GF-D8 (cell line): ENCODE measurements around the gene RNF227.
A peak's percentile ranks its signal among the peaks of the same experiment; 100 is the strongest.

Source experiments
- DNase-seq: peaks from one replicate; lab custom pipeline; 2025; lab: John Stamatoyannopoulos, UW

The RNF227 gene

DNA sequence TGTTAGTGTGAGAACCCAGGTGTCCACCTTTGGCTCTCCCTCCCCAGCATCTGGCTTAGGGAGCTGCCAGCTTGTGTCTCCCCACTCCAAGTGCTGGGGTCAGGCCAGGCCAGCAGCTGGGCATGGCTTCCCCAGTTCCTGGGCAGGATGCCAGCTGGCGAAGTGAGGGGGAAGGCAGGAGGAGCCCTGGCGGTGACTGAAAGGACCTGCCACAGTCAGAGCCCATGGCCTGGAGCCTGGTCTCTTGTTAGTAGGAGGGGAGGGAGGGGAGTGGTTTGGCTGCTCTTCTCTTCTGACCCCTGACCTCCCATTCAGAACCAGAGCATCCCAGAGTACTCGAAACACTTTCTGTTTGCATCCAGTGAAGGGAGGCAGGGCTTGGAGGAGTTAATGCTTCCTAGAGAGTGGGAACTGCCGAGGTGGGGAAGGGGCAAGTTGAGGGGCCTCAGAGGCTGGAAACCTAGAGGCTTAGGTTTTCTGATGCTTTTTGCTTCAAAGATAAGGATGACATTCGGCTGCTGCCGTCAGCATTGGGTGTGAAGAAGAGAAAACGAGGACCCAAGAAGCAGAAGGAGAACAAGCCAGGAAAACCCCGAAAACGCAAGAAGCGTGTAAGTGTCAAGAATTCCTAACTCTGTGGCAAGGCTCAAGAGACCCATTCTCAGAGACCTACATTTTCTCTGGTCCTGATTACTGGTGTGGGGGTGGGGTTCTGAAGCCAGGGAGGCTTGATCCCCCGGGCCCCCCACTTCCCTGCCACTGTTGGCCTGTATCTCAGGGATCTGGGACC lies 26.7 kb downstream of the RNF227 start:
- peak; percentile 34 for DNase-seq

DNA sequence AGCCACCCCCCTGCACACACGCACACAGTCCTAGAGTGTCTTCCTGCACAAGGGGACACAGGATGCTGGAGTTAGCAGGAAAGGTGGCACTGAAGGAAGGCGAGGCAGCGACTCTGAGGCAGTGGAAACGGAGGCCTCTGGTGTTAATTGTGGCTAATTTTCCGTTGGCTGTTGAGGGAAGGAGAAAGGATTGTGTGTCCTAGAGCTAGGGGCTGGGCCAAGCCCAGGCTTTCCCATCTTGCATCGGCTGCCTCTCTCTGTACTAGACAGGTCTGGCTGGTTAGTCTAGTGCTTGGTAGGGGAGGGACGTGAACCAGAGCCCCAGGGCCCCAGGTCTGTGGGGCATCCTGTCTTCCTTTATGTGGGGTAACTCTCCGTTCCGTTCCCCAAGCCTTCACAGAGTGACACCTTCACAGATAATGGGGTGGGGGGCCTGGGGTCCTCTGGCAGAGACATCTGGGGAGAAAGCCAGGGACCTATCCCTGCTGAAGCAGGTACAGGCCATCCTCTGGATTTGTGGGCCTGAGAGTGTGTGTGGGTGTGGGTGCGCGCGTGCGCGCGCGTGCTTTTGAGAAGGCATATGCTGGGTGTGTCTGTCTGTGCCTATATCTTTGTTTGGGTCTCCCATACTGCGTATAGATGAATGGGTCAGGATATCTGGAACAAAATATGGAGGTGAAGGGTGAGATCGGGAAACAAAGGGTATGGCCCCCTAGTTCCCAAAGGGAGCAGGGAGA lies 27.7 kb downstream of the RNF227 start, which contains the start of gene CHD3:
Gene CHD3 (plus strand): TSS at position 606 of the 737 bp plus-strand sequence. CDS start 212 bp downstream, outside the sequence.
- no peak for DNase-seq

DNA sequence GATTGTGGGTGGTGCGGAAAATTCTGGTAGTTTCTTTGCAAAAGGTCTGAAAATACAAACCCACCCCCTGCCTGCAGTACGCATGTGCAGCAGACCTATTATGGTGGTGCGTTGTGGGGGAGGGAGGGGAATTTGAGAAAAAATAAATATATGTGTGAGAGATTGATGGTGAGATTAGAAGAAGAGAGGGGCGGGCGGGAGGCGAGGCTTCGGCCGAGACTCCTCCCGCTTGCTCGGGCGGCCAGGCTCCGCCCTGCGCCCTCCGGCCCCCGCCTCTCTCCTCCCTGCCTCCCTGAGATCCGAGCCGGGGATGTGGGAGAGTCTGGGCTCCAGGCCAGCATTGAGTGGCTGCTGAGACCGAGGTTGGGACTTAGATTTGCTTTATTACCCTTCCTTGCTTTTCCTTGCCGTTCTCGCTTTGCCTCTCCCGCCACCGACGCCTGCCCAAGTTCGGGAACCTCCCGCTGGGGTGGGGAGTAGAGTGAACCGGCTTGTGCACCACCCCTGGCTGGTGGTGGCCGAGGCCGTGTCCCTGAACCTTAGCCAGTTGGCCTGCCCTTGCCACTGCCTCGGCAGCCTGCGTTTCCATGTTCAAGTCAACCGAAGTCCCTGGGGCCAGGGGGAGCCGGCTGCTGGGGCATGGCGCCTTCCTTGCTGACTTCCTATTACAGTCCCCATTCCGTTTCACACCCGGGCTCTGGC lies 28.5 kb downstream of the RNF227 start:
- peak; percentile 77 for DNase-seq

DNA sequence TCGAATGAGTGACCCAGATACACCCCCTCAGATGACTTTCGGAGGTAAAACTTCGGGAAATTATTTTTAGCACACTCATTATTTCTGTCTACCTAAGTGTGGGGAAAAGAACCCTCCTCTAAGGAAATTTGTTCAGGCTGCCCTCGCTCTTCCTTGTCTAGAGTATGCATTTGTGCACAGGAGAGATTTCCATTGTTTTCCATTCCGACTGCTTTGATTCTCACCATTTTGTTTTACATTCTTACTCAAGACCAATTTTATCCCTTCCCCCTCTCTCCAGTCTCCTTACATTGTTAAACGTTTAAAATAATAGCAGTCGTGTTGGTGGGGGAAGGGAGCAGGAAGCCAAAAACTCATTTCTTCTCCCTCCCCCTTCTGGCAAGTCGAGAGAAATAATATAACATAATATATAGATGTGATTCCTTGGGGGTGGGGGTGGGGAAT lies 29.0 kb downstream of the RNF227 start:
- no peak for DNase-seq

DNA sequence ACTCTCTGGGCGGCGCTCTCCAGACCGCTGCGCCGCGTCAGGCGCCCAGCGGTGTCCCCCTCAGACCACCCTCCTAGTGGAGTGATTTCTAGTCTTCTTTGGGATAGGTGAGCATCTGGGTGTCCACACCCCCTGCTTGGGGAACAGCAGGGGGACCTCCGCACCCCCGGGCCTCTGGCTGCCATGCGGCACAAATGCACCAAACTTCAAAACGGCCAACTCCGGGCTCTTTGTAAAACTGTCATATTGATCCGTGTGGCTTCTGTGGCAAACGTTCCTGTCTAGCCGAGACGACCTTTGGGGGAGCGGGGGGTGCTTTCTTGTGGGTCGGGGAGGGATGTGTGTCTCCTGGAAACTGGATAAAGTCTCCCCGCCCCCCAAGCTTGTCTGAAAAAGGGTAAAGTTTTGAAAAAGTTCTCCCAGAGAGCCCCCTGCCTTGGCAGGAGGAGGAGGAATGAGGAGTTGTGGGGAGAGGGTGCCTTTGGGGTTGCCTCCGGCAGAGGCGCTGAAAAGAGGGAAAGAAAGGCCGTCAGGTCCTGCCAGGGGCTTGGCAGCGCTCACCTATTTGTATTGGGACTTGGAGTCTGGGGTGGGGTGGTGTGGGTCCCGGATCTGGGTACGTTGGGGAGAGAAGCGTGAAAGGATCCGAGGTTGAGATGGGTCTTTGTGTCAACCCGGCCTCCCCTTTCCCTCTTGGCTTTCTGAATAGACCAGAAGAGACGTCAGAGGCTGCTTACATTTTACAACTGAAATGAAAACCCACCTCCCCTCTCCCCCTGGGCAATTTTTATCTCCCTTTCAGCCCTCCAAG lies 29.7 kb downstream of the RNF227 start:
- DNase-seq, result no peak

DNA sequence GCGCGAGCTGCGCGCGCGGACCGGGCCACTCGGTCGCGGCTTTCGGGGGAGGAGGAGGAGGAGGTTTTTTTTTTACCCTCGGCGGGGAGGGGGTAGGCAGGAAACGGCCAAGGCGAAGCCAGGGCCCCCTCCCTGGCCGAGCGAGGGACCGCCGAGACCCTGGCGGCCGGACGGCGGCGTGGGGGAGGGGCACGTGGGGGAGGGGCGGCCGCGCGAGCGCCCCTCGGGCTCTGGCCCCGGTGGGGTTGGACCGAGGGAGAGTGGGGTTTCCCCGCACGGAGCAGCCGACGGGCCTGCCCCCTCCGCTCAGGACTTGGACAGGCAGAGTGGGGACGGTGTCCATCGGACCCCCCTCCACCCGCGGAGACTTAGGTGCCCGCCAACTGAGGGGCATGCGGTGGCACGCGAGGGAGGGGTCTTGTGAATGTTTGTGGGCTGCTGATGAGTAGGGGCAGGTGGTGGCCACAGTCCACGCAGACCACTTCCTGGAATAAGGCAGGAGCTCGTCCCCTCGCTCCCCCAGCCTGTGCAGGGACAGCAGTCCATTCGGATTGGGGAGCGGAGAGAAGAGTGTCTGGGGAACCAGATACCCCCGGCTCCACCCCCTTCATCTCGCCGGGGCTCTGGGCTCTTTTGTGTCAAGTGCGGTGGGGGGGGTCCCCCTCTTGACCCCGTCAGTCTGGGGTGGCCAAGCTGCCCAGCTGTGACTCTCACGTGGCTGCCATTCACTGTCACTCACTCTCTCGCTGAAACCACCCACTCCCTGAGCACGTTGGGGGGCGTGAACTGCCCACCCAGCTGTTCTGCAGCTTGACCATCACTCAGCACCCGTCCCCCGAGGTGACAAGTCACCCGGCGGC lies 30.5 kb downstream of the RNF227 start:
- DNase-seq, result peak; percentile 23

DNA sequence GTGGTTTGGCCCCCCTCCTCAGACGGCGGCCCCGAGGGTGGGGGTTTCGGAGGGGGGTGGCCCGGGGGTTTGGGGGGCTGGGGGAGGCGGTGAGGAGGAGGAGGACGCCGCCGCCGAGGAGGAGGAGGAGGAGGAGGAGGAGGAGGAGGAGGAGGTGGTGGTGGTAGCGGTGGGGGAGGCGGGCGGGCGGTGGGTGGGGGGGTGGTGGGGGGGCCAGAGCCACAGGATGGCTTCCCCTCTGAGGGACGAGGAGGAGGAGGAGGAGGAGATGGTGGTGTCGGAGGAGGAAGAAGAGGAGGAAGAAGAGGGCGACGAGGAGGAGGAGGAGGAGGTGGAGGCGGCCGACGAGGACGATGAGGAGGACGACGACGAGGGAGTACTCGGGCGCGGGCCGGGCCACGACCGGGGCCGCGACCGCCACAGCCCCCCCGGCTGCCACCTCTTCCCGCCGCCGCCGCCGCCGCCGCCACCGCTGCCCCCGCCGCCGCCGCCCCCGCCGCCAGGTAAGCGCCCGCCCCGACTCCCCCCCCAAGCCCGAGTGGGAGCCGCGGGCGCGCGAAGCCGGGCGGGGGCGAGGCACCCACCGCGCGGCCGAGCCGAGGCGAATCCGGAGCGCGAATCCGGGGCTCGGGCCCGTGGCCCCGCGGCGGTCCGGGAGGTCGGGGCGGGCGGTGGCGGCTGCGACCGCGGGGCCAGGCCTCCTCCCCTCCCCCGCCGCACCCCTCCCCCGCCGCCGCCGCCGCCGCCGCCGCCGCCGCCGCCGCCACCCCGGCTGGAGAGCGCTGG lies 31.3 kb downstream of the RNF227 start:
- no peak for DNase-seq

DNA sequence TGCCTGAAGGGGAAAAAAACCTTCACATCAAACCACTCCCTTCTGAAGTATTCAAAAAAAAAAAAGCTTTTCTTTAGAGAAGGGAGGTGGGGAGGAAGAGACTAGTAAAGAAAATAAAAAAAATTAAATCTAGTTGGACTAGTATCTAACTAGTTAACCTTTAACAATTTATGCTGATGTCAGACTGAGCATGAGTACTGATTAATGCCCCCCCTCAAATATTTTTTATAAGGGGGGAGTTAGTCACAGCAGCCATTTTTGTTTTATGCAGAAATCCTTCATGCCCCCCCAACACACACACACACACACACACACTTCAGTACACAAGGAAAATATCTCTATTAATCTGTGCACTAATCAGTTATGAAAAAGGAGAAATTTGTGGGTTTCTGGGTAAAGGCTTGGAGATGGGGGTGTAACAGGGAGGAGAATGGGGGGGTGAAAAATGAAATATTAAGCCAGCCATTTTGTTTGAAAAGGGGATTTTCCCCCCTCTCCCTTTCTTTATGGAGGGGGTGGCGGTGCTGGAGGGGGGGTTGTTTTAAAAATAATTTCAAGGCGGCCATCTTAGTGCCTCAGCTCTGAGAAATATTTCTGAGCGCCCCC lies 32.2 kb downstream of the RNF227 start:
- no peak for DNase-seq

DNA sequence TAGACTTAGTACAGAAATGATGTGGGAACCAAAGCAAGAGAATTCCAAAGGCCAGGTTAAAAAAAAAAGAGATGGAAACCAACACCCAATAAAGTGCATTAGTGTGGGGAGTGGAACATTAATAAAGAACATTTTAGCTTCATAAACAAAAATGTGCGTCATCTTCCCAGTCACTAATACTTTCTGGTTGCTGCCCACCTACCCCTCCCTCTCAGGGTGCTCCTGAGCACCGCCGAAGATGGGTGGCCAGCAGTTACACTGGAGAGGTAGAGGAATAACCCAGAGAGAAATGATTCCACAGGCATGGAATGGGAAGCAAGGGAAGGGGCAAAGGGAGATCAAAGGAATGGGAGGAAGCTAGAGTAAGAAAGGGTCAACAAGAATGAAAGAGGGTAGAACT lies 33.5 kb downstream of the RNF227 start:
- no peak for DNase-seq

DNA sequence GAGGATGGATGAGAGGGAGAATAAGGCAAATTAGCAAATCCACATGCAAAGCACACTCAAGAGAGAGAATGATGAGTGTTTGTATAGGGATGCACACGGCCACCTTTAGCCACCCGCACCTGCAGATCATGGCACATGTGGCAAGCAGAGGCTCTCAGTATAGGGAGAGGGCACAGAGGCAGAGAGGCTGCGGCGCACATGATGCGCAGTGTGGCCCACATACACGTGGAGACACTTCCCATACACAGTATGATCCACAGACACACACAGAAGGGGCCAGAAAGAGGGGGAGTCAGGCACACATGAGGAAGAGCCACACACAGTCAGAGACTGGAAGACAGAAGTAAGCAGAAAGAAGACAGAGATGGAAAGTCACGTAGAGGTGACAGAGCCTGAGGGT lies 34.0 kb downstream of the RNF227 start:
- DNase-seq, result no peak

DNA sequence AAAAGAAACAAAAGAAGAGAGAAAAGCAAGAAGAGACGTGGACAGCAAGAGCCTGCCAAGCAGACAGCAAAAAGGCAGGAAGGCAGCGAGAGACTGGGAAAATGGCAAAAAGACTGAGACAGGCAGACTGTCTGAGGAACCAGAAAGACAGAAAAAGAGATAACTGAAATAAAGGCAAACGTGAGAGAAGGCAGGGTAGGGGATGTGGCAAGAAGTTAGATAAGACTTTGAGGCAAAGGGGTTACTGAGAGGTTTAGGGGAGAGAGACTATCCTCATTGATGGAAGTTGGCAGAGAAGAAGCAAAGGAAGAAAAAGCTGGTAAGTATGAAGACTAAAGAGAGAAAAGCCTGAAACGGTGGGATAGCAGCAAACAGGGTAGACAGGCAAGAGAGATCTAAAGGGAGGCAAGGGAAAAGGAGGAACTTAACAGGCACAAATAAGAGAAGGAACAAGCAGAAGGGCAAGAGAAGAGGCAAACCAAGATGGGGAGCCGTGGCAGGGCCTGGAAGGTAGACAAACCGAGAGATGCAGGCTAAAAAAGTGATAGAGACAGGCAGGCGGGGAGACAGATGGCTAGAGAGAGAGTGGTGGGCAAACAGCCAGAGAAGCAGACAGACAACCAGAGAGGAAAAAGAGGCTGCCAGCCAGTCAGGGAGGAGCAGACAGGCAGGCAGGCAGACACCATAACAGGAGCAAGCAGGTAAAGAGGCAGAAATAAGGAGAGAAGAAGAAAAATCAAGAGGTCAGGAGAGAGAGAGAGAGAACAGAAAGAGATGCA lies 34.6 kb downstream of the RNF227 start:
- DNase-seq, result no peak

DNA sequence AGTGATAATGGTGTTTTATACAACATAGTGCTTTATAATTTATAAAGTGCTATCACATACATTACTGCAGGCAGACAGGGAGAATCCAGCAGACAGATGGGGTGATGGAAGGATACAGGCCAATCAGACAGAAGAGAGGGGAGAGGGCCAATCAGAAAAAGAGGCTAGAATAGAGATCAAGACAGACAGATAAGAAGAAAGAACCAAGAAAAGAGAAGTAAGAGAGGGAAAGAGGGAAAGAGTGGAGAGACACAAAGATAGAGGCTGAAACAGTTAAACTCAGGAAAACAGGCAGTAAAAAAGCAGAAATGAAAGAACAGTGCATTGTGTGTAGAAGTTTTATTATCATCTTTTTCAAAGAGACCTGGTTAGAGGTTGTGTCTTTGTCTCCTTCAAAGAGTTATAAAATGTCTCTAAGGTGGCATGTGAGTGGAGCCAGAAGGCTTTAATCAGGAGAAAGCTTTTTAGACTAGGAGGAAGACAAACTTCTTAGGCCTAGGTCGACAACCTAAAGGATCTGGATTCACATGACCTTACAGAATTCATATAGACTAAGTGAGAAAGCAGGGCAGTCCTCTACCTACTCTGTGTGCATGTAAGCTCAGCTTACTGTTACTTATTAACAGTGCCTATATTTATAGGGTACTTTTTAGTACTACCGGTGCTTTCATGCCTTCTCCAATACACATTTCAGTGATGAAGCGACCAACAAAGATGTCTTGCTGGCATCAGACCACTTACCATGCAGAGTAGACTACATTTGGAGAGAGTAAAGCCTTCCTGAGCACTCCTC lies 35.8 kb downstream of the RNF227 start:
- no peak for DNase-seq

DNA sequence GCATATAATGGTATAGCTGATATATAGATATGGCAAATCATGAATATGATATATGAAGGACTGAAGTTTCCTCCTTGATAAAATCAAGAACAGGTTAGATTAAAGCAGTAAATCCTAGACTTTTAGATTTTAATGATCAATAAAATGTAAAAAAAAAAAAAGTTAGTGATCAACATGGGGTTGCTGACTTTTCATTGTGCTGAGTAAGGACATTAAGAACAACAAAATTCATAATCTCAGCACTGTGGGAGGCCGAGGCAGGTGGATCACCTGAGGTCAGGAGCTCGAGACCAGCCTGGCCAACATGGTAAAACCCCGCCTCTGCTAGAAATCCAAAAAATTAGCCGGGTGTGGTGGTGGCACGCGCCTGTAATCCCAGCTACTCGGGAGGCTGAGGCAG lies 37.9 kb downstream of the RNF227 start:
- no peak for DNase-seq

DNA sequence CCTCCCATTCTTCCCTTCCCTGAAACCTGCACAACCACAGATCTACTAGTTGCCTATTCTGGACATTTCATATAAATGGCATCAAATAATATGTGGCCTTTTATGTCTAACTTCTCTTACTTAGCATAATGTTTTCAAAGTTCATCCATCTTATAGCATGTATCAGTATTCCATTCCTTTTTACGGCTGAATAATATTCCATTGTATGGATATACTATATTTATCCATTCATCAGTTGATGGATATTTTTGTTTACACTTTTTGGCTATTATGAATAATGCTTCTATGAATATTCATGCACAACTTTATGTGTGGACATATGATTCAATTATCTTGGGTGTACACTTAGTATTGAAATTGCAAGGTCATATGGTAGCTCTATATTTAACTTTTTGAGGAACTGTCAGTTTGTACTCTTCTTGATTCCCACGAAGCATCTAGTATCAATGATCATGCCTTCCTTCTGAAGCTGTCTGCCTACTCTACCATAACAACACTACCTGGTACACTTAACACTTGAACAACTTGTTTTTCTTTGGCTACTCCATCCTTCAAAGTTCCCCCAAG lies 40.2 kb downstream of the RNF227 start:
- DNase-seq, result no peak

DNA sequence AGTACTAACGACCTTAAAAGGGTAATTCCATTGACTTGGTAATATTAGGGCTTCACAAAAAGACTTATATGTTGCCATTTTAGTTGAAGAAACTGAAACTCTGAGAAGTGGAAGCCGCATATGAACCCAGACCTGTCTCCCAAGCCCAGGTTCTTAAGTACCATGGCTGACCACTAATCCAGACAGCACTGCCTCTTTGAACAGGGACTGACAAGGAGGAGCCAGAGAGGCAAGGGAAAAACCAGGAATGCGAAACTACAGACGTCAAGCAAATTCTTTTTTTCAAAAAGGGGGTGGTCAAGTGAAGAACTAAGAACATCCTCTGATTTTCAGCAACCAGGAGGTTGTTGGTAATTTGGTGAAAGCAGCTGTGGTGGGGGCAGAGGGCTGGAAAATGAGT lies 43.0 kb downstream of the RNF227 start:
- no peak for DNase-seq

DNA sequence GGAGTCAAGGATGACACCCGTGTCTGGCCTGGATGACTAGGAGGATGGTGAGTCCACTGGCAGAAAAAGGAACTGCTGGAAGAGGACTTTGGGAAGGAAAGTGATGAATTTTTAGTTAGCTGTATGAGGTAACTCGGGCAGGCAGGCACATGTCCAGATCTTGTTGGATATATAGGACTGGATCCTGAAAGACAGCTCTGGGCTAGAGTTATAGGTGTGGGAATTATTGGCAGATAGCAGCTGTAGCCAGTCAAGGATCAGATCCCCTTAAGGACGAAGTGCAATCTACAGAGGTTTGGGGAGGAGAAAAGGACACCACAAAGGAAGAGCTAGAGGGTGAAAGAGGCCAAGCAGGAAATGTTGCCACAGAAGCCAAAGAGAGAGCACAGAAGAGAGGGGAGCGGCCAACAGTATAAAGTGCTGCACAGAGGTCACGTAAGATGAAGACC lies 48.2 kb downstream of the RNF227 start:
- DNase-seq, result peak; percentile 62

DNA sequence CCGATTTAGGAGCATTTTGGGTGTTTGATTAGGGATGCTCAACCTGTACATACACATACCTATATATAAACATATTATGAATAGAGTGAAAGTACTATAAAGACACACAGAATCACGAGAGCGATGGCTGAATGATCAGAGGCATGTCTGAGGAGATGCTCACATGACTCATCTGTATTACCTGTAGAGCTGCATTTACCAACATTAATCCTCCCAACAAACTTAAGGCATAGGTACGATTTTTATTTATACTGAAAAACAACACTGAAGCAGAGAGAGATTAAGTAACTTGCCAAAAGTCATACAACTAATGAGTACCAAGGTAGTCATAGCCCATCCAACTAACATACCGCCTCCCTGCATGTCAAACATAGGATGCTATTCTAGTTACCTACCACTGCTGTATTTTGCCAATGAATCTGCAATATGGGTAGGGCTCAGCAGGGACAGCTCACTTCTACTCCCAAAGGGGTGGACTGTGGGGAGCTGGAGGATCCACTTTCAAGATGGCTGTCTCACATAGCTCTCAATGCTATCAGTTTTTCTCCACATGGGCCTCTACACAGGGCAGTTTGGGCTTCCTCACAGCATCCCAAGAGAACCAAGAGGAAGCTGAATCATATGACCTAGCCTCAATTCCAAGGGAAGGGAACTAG lies 51.0 kb downstream of the RNF227 start:
- DNase-seq, result no peak
